Loucy (cell line): ENCODE results near the gene TBL1X.

ENCODE experiments used
- EZH2phosphoT487 ChIP-seq: fragments of 200-600 bp; IDR thresholded peaks from 2 replicates; pipeline ENCODE4 v1.6.1; 2018; ENCODE audit warnings: antibody characterized with exemption, mild to moderate bottlenecking, moderate library complexity, borderline replicate concordance
- TF ChIP-seq, protein P1 (sequence below): fragments of 200-600 bp; sonication (generic); conservative IDR thresholded peaks from 2 replicates; pipeline ENCODE4 v1.5.1; 2014; ENCODE audit warnings: mild to moderate bottlenecking, antibody characterized with exemption, low read length

GRCh38 chrX:9476810-9477575, 12.1 kb downstream of the TBL1X start:
- TF ChIP-seq, protein P1, sequence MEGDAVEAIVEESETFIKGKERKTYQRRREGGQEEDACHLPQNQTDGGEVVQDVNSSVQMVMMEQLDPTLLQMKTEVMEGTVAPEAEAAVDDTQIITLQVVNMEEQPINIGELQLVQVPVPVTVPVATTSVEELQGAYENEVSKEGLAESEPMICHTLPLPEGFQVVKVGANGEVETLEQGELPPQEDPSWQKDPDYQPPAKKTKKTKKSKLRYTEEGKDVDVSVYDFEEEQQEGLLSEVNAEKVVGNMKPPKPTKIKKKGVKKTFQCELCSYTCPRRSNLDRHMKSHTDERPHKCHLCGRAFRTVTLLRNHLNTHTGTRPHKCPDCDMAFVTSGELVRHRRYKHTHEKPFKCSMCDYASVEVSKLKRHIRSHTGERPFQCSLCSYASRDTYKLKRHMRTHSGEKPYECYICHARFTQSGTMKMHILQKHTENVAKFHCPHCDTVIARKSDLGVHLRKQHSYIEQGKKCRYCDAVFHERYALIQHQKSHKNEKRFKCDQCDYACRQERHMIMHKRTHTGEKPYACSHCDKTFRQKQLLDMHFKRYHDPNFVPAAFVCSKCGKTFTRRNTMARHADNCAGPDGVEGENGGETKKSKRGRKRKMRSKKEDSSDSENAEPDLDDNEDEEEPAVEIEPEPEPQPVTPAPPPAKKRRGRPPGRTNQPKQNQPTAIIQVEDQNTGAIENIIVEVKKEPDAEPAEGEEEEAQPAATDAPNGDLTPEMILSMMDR, result no peak
- TF ChIP-seq EZH2phosphoT487, result no peak
